GM21619 (cell line): Measurements from ENCODE around the gene MMRN2.
A peak's percentile ranks its signal among the peaks of the same experiment; 100 is the strongest.
"Not testable (repeated sequence)": the region's sequence is repeated elsewhere in the genome, so short reads cannot be mapped to it uniquely, and the experiment has no call there.

Experiments
- ATAC-seq: cut with Tn5 transposase; IDR thresholded peaks from one replicate; pipeline ENCODE4 v1.9.1; 2021; ENCODE audit not compliant: unreplicated experiment

The MMRN2 gene

GRCh38 chr10:86957471-86958115, at the start of gene MMRN2:
Gene MMRN2 (minus strand): TSS chr10:86957615. CDS start chr10:86957541, 74 bp downstream.
- ATAC-seq, result no peak

- not testable (repeated sequence) for ATAC-seq
These were observed 49.7 kb upstream of the MMRN2 start for GRCh38 chr10:87007124-87007523.

DNA sequence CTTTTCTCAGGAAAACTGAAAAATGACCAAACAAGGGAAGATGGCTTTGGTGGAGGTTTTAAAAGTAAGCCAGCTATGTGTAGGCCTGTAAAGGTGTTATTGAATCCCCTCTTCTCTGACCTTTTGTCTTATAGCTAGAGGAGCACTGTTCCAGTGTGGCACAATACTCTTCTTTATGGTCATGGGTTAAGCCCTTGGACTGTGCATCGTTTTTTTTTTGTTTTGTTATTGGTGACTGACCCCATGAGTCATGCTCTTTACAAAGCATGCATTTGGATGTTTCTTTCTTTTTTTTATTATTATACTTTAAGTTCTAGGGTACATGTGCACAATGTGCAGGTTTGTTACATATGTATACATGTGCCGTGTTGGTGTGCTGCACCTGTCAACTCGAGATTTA, 43.1 kb upstream of the MMRN2 start:
- ATAC-seq, result no peak

DNA sequence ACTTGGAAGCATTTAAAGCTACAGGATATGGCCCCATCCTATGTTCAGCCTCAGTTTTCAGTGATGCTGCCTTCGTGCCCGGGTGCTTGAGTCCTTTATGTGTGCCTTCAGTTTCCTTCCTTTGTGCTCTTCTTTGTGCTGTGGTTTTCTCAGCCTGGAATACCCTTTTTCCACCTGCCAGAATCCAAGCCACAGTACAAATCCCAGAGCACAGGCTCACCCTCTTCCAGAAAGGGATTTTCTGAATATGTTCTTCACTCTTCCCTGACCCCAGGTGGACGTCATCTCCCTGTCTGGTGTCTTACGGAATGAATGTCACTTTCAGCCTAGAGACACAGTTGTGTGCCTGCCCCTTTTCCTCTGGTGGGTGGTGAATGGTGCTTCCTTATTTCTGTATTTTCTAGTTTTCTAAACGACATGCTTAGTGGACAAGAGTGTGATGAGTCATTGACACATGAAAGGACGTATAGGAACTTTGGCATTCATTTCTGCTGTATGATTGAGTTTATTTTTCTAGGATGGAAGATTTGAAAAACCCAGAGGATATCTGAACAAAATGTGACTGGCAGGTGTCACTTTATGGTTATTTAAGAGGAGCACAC, 42.5 kb upstream of the MMRN2 start:
- ATAC-seq, result not testable (repeated sequence)

- no peak for ATAC-seq
These were observed 35.5 kb upstream of the MMRN2 start for GRCh38 chr10:86992929-86993328.

- ATAC-seq, result no peak
These were observed 35.0 kb upstream of the MMRN2 start for GRCh38 chr10:86992456-86992855.

GRCh38 chr10:86991362-86991761, 33.9 kb upstream of the MMRN2 start:
- ATAC-seq, result not testable (repeated sequence)

- ATAC-seq, result no peak
These were observed 31.1 kb upstream of the MMRN2 start for GRCh38 chr10:86988520-86988919.

DNA sequence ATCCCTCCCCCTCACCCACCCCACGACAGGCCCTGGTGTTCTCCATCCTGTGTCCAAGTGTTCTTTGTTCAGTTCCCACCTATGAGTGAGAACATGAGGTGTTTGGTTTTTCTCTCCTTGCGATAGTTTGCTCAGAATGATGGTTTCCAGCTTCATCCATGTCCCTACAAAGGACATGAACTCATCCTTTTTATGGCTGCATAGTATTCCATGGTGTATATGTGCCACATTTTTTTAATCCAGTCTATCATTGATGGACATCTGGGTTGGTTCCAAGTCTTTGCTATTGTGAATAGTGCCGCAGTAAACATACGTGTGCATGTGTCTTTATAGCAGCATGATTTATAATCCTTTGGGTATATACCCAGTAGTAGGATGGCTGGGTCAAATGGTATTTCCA, 27.1 kb upstream of the MMRN2 start:
- not testable (repeated sequence) for ATAC-seq

- ATAC-seq, result no peak
These were observed 24.3 kb upstream of the MMRN2 start for GRCh38 chr10:86981716-86982115.

DNA sequence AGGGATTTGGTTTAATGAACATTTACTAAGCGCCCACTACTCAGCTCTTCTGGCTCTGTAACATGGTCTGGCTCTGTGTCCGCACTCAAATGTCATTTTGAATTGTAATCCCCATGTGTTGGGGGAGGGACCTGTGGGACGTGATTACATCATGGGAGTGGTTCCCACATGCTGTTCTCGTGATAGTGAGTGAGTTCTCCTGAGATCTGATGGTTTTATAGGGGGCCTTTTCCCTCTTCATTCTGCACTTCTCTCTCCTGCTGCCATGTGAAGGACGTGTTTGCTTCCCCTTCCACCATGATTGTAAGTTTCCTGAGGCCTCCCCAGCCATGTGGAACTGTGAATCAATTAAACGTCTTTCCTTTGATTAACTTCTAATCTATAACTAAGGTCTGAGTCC, 23.6 kb upstream of the MMRN2 start:
- ATAC-seq, result not testable (repeated sequence)

DNA sequence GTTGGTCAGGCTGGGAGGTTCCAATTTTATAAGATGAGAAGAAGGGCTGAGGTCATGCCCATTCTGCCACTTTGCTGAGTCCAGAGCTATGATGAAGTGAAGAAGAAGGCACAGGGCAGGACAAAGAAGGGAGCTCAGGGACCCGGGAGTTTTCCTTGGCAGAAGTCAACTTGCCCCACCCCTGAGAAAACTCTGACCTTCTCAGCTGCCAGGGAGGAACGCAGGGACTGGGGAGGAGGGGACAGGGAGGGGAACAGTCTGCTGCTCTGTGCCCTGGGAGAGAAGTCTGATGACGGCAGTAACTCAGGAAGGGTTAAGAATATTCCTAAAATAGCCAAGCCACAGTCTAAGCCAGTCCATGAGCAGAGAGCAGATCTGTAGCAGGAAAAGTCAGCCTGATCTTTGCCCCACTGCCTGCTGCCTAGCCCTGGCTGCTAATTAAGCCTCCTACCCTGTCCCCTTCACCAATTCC, 22.6 kb upstream of the MMRN2 start:
- ATAC-seq, result no peak

DNA sequence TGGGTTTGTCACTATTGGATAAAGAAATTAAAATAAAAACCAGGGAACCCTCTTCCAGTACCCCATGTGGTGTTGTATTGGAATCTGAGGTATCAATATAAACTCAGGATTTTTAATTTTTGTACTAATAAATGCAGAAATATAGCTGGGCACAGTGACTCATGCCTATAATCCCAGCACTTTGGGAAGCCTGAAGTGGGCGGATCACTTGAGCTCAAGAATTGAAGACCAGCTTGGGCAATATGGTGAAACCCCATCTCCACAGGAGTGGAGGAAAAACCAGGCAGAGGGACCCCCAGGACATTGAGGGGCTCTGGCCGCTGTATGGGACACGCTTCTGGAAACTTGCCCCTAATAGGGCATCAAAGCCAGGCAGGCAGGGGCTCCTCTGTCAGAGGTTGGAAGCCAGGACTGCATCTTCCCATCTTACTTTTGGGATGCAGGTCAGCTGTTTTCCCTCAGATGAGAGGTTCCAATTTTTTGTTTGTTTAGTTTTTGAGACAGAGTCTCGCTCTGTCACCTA, 21.9 kb upstream of the MMRN2 start:
- no peak for ATAC-seq

GRCh38 chr10:86978457-86978856, 21.0 kb upstream of the MMRN2 start:
- ATAC-seq, result not testable (repeated sequence)

DNA sequence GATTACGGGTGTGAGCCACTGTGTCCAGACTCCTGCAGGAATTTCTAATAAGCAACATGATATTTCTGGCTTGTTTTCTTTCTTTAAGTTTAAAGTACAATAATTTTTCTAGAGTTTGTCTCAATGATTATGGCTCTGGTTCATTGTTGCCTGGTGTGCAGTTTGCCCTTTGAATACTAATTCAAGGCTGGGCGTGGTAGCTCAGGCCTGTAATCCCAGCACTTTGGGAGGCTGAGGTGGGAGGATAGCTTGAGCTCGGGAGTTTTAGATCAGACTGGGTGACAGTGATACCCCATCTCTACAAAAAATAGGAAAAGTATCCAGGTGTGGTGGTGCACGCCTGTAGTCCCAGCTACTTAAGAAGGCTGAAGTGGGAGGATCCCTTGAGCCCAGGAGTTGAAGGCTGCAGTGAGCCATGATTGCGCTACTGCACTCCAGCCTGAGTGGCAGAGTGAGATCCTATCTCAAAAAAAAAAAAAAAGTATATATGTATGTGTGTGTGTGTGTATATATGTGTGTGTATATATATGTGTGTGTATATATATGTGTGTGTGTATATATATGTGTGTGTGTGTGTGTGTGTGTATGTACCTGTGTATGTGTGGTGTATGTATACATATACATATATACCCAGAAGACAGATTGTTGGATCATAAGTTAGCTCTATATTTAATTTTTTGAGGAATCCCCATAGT, 19.1 kb upstream of the MMRN2 start:
- no peak for ATAC-seq

- ATAC-seq, result no peak
These were observed 17.1 kb upstream of the MMRN2 start for GRCh38 chr10:86974484-86974883.

- no peak for ATAC-seq
These were observed 15.4 kb upstream of the MMRN2 start for GRCh38 chr10:86972613-86973380.

- peak; percentile 66 for ATAC-seq
These were observed 14.0 kb upstream of the MMRN2 start for GRCh38 chr10:86971232-86971991.

DNA sequence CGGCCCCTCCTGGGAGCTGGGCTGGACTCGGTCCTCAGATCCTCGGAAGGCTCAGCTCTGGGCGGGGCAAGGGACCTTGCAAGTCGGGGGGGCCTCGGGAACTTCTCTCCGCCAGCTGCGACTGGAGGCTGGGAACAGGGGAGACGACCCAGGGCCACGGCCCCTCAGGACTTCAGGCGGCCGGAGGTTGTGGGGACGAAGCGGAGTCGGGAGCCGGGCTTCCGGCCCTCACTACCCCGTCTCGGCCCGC, 13.5 kb upstream of the MMRN2 start:
- no peak for ATAC-seq

DNA sequence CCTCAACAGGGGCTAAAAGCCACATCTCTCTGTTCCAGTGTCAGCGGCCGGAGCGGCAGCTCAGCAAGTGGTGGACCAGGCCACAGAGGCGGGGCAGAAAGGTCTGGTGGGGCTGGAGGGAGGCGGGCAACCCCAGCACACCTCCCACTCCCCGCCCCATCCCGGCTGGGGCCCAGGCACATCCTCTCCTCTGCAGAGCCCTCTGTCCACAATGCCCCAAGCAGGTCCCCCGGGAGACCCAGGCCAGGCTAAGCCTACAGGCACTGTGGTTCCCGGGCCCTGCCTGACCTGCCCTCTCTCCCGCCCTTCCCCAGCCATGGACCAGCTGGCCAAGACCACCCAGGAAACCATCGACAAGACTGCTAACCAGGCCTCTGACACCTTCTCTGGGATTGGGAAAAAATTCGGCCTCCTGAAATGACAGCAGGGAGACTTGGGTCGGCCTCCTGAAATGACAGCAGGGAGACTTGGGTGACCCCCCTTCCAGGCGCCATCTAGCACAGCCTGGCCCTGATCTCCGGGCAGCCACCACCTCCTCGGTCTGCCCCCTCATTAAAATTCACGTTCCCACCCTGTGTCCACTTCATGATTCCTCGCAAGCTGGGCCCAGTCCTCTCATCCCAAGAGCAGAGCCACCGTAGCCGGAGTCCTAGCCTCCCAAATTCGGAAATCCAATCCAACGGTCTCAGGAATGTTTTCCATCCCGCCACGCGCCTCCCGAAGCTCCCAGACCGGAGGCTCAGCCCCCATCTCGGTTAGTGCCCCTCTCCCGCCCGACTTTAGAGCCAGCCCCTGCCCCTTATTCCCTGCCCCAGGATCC, 13.0 kb upstream of the MMRN2 start:
- no peak for ATAC-seq
